Measurements from ENCODE around the gene FAM43B. TPM values are rescaled to one million over a fixed set of nuclear protein-coding genes. Genes with fewer than 3 reads are reported as not detected.

Gene FAM43B
- total RNA-seq, 4 donors from 2014 or later = 0.15 to 0.62 TPM; not detected in 2

DNA sequence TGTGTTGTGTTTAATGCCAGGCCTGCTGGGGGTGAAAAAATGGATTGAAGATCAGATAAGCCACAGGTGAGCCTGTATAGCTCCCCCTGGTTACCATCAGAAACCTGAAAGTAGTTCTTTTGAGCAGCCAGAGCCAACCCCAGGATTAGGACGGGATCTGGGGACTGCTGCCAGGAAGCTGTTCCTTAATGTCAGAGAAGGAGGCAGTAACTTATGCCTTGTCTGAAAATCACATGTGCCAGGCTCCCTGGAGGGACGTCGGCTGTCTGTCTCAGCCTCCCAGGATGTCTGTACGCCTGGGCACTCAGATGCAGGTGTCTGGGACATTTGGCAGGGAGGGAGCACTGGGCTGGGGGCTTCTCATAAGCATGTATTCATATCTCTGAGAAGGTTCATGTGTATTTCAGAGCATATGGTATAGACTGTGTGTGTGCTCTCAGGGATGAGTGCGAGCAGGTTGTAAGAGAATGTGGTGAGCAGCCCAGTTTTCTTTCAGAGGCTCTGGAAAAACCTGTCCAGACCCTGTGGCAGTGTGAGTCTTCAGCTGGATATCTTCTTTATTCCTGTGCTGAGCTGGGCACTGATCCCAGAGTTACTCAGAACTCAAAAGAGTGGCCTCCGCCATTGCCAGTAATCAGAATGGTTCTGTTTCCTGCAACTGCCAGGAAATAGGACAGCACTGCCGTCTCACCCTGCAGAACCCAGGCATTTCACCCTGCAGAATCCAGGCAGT lies 2.8 kb downstream of the FAM43B start:
- H3K4me3 ChIP-seq (ENCODE audit: low read depth, poor library complexity, severe bottlenecking) = no peak overlapping the region
- no peak for DNase-seq (ENCODE audit: low spot score in 2 of 2)
- no peak for TF ChIP-seq POLR2A (IDR thresholded peaks at IDR 0.05)
- TF ChIP-seq, protein P1, sequence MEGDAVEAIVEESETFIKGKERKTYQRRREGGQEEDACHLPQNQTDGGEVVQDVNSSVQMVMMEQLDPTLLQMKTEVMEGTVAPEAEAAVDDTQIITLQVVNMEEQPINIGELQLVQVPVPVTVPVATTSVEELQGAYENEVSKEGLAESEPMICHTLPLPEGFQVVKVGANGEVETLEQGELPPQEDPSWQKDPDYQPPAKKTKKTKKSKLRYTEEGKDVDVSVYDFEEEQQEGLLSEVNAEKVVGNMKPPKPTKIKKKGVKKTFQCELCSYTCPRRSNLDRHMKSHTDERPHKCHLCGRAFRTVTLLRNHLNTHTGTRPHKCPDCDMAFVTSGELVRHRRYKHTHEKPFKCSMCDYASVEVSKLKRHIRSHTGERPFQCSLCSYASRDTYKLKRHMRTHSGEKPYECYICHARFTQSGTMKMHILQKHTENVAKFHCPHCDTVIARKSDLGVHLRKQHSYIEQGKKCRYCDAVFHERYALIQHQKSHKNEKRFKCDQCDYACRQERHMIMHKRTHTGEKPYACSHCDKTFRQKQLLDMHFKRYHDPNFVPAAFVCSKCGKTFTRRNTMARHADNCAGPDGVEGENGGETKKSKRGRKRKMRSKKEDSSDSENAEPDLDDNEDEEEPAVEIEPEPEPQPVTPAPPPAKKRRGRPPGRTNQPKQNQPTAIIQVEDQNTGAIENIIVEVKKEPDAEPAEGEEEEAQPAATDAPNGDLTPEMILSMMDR (IDR thresholded peaks at IDR 0.05) = no peak
- intact Hi-C loops (cut with DNase I; ENCODE audit: low total_unique reads) = no loop called here
- 27 to 38% methylated on average over 7 of the region's 7 CpGs for WGBS, 2 donors

DNA sequence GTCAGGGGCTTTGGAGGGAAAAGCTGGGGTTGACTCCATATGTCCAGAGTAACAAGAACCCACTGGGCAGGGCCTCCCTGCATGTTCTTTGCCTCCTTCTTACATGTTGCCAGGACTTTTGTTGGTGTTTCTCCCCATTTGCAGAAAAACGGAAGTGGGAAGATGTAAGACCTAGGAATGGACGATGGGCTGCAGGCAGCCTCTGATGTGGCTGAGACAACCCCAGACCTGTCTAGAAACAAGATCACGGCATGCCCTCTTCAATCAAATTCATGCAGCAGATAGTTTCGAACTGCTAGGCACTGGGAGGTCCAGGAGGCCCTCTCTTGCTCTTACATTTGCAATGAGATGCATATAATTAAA lies 3.4 kb downstream of the FAM43B start:
- no peak for DNase-seq (ENCODE audit: low spot score in 2 of 2)
- intact Hi-C loops (cut with DNase I; ENCODE audit: low total_unique reads) = no loop called here
- no peak overlapping the region for H3K4me3 ChIP-seq (ENCODE audit: low read depth, poor library complexity, severe bottlenecking)
- no peak for TF ChIP-seq POLR2A (IDR thresholded peaks at IDR 0.05)
- TF ChIP-seq, protein P1 (IDR thresholded peaks at IDR 0.05) = no peak
- 62 to 64% methylated on average over 4 of the region's 4 CpGs for WGBS, 2 donors

DNA sequence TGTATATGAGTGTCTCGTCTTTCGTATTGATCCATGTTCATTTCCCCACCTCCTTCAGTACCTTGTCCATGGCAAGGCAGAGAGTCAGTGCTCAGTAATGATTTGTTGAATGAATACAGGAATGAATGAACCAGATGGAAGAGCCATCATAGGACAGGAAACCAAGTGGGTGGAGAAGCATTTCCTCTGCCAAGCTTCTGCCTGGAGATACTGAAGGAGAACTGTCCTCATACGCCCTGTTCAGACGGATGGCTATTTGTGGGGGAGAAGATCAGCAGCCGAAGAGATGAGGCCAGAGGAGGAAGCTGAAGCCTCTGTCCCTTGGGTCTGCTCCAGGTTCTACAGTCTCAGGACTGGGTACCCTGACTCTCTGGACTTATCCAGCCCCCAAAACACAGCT lies 5.8 kb downstream of the FAM43B start:
- TF ChIP-seq, protein P1 (IDR thresholded peaks at IDR 0.05) = no peak
- TF ChIP-seq POLR2A (IDR thresholded peaks at IDR 0.05) = no peak
- intact Hi-C loops (cut with DNase I; ENCODE audit: low total_unique reads) = no loop called here
- DNase-seq (ENCODE audit: low spot score in 2 of 2) = no peak
- H3K4me3 ChIP-seq (ENCODE audit: low read depth, poor library complexity, severe bottlenecking) = no peak overlapping the region
- WGBS, 2 donors = 52 to 53% methylated on average over 5 of the region's 5 CpGs

DNA sequence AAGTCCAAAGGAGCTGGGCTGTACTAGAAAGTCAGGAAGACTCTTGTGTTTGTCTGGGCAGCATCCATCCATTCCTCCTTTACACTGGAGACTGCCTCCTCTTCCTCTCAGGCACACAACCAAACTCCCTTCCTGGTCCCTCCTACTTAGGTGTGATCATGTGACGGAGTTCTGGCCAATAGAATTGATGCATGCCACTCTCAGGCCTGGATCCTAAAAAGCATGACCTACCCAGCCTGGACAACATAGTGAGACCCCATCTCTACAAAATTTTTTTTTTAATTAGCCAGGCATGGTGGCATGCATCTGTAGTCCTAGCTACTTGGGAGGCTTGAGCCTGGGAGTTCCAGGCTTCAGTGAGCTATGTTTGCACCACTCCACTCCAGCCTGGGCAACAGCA lies 8.6 kb downstream of the FAM43B start:
- 33 to 100% methylated on average over 1 of the region's 1 CpG for WGBS, 2 donors
- TF ChIP-seq POLR2A (IDR thresholded peaks at IDR 0.05) = no peak

DNA sequence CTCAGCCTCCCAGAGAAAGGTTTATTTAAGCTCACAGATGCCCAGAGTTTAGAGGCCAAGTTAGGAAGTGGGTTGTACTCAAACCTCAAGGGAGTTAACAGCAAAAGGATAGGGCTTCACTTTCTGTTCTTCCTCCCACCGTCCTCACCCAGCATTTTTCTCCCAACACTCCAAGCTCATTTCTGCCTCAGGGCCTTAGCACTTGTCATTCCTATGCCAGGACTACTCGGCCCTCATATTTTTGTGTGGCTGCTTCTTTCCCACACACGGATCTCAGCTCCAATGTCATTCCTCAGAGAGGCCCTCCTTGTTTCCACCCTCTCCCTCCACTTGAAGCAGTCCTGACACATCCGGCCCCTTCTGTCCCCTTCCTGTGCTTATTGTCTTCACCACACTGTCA lies 12.9 kb downstream of the FAM43B start:
- no peak overlapping the region for H3K4me3 ChIP-seq (ENCODE audit: low read depth, poor library complexity, severe bottlenecking)
- TF ChIP-seq, protein P1 (IDR thresholded peaks at IDR 0.05) = no peak
- no peak for TF ChIP-seq POLR2A (IDR thresholded peaks at IDR 0.05)
- WGBS, 2 donors = 49 to 61% methylated on average over 4 of the region's 4 CpGs
- intact Hi-C loops (cut with DNase I; ENCODE audit: low total_unique reads) = no loop called here
- no peak for DNase-seq (ENCODE audit: low spot score in 2 of 2)

More for the DNA sequence above, 8.6 kb downstream of the FAM43B start:
- no peak overlapping the region for H3K4me3 ChIP-seq (ENCODE audit: low read depth, poor library complexity, severe bottlenecking)
- intact Hi-C loops (cut with DNase I; ENCODE audit: low total_unique reads) = no loop called here
- no peak for DNase-seq (ENCODE audit: low spot score in 2 of 2)

DNA sequence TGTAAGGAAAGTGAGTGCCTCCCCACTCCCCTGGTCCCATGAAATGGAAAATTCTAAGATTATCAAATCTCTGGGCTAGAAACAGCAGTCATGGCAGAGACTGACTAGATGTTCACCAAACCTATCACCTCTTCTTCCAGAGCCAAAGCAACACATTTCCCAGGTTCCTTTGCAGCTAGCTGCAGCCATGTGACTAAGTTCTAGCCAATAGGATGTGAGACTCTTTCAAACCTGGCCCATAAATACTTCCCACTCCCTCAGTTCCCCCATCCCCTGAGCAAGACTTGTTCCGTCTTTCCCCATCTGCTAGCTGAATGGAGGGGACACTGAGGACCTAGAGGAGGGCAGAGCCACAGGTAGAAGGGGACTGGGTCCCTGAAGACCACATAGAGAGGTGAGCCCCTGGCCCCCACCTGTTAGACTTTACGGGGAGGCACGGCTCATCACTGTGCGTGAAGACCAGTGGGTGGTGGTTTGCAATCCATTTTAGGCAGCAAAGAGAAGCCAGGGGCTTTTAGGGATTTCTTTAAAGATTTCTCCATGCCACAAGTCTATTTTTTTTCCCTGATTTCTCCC lies 17.2 kb downstream of the FAM43B start:
- TF ChIP-seq POLR2A (IDR thresholded peaks at IDR 0.05) = no peak
- TF ChIP-seq, protein P1 (IDR thresholded peaks at IDR 0.05) = no peak
- no peak overlapping the region for H3K4me3 ChIP-seq (ENCODE audit: low read depth, poor library complexity, severe bottlenecking)
- intact Hi-C loops (cut with DNase I; ENCODE audit: low total_unique reads) = no loop called here
- WGBS, 2 donors = 81 to 87% methylated on average over 4 of the region's 4 CpGs
- DNase-seq (ENCODE audit: low spot score in 2 of 2) = no peak
